OCI-M2 (cell line): Measurements from ENCODE around the gene OR5F1.

Experiments
- DNase-seq: peaks from one replicate; lab custom pipeline; 2025; ENCODE audit not compliant: unreplicated experiment; lab: John Stamatoyannopoulos, UW

Gene OR5F1

DNA sequence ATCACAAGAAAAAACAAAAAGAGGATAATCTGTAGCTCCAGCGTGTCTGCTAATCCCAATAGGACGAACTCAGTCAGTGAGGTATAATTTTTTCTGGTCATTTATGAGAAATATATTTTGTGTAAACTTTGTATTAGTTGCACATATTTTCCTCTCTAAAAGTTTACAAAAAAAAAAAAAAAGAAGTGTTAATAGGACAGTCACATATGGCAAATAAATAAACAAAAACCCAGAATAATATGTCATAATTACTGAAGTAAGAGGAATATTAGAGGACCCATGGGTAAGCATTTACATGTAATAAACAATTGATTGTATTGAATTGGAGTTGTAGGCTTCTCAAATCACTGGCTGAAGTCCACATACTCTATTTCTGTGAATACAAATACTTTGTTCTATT lies at the start of gene OR5F1:
OR5F1 (minus strand) TSS at position 101 of the 400 bp plus-strand sequence; CDS start at position 101, 0 bp downstream.
- no peak for DNase-seq

GRCh38 chr11:56027354-56027753 lies 32.9 kb upstream of the OR5F1 start, which contains the start of gene OR5AS1:
Gene OR5AS1 (plus strand): TSS chr11:56027654. CDS start chr11:56030419, 2,765 bp downstream.
- no peak for DNase-seq

DNA sequence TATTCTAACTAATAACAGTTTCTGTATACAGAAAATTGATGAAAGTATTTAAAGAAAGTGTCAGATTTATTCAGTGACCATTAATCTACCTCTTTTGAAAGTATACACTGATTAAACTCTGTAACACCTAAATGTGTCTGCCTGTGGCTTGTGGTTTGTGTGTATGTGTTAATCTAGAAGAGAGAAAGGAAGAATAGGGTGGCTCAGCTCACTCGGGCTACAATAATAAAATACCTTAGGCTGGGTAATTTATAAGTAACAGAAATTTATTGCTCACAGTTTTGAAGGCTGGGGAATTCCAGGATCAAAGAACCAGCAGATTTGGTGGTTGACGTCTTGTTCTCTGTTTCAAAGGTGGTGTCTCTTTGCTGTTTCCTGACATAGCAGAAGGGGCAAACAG lies 19.4 kb upstream of the OR5F1 start:
- DNase-seq: no peak

DNA sequence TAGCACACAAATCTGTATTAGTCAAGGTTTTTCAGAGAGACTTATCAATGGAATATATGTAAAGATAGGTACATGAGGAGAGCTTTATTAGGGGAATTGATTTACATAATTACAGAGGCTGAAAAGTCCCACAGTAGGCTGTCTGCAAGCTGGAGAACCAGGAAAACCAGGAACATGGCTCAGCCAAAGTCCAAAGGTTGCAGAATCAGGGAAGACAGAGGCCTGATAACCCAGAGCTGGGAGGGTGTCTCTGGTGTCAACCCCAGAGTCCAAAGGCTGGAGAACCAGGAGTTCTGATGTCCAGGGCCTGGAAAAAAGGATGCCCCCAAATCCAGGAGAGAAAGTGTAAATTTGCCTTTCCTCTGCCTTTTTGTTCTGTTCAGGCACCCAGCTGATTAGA lies 16.3 kb upstream of the OR5F1 start:
- no peak for DNase-seq

- DNase-seq: no peak
Observed at GRCh38 chr11:55970935-55971334, 23.5 kb downstream of the OR5F1 start.

GRCh38 chr11:55969845-55970244 lies 24.6 kb downstream of the OR5F1 start, which contains the start of gene OR10AG1:
Gene OR10AG1 (minus strand): TSS chr11:55969945. CDS start chr11:55969907, 38 bp downstream.
- no peak for DNase-seq

- peak; percentile 46 for DNase-seq
Observed at GRCh38 chr11:55967914-55968313, 26.5 kb downstream of the OR5F1 start.

GRCh38 chr11:55966391-55966790 lies 28.0 kb downstream of the OR5F1 start:
- DNase-seq: no peak

- no peak for DNase-seq
Observed at GRCh38 chr11:55956521-55956920, 37.9 kb downstream of the OR5F1 start.

GRCh38 chr11:55949330-55949729 lies 45.1 kb downstream of the OR5F1 start:
- DNase-seq: no peak
